Measurements from ENCODE around the gene HES7.

HES7 gene

GRCh38 chr17:8072729-8073461 is 51.0 kb downstream of the HES7 start:
- no peak for DNase-seq

GRCh38 chr17:8072341-8072728 is 51.6 kb downstream of the HES7 start:
- DNase-seq = no peak

GRCh38 chr17:8071496-8071895 is 52.4 kb downstream of the HES7 start:
- DNase-seq = no peak

All from C1 segment of cervical spinal cord (tissue), 14 donors.